ENCODE results near the gene MATCAP1.

Gene MATCAP1

GRCh38 chr16:67144943-67145342 is 38.8 kb downstream of the MATCAP1 start:
- DNase-seq (ENCODE audit: low read depth in 1 of 2, low spot score in 1 of 2) = no peak

- DNase-seq (ENCODE audit: low read depth in 1 of 2, low spot score in 1 of 2) = no peak
Observed at GRCh38 chr16:67142342-67142741, 41.4 kb downstream of the MATCAP1 start.

GRCh38 chr16:67141391-67141790 is 42.4 kb downstream of the MATCAP1 start:
- DNase-seq (ENCODE audit: low read depth in 1 of 2, low spot score in 1 of 2) = no peak

GRCh38 chr16:67137605-67138004 is 46.2 kb downstream of the MATCAP1 start:
- no peak for DNase-seq (ENCODE audit: low read depth in 1 of 2, low spot score in 1 of 2)

GRCh38 chr16:67129422-67129821 is 54.3 kb downstream of the MATCAP1 start:
- no peak for DNase-seq (ENCODE audit: low read depth in 1 of 2, low spot score in 1 of 2)

GRCh38 chr16:67128887-67129286 is 54.9 kb downstream of the MATCAP1 start:
- no peak for DNase-seq (ENCODE audit: low read depth in 1 of 2, low spot score in 1 of 2)

GRCh38 chr16:67128417-67128816 is 55.3 kb downstream of the MATCAP1 start:
- DNase-seq (ENCODE audit: low read depth in 1 of 2, low spot score in 1 of 2) = no peak
